Neuronal stem cell (in vitro differentiated cells): ENCODE data around the gene GDPD2.

Experiments
- DNase-seq: peaks from one replicate; pipeline ENCODE4 v3.0.0-alpha.2; 2013; ENCODE audit warnings: low spot score
- H2AFZ ChIP-seq: one replicate; pipeline ENCODE4 v1.6.1; 2013; ENCODE audit warnings: mild to moderate bottlenecking, low read length, inconsistent platforms
- H2AK5ac ChIP-seq: 2 replicates; pipeline ENCODE4 v1.6.1; 2013; ENCODE audit warnings: low read depth, mild to moderate bottlenecking, inconsistent platforms, low read length, moderate library complexity, mixed read lengths
- H2BK120ac ChIP-seq: 2 replicates; pipeline ENCODE4 v1.6.1; 2013; ENCODE audit warnings: low read depth, mild to moderate bottlenecking, inconsistent platforms, low read length, moderate library complexity, mixed read lengths
- H2BK12ac ChIP-seq: one replicate; pipeline ENCODE4 v1.6.1; 2013; ENCODE audit warnings: low read length, inconsistent platforms
- H2BK15ac ChIP-seq: 2 replicates; pipeline ENCODE4 v1.6.1; 2013; ENCODE audit warnings: mild to moderate bottlenecking, low read length, inconsistent platforms, mixed read lengths
- H2BK5ac ChIP-seq: one replicate; pipeline ENCODE4 v1.6.1; 2013; ENCODE audit warnings: inconsistent platforms, mild to moderate bottlenecking, low read length, moderate library complexity
- H3K14ac ChIP-seq: one replicate; pipeline ENCODE4 v1.6.1; 2013; ENCODE audit warnings: low read length, inconsistent platforms
- H3K18ac ChIP-seq: 2 replicates; pipeline ENCODE4 v1.6.1; 2013; ENCODE audit warnings: low read length, inconsistent platforms
- H3K23ac ChIP-seq: 2 replicates; pipeline ENCODE4 v1.6.1; 2013; ENCODE audit warnings: low read depth, mild to moderate bottlenecking, mixed read lengths, low read length, inconsistent platforms; ENCODE audit not compliant: poor library complexity
- H3K27ac ChIP-seq: replicated peaks from 3 replicates; pipeline ENCODE4 v1.5.1; 2013; ENCODE audit warnings: low read length, inconsistent platforms
- H3K27me3 ChIP-seq, 3 experiments: 2 replicates each; pipeline ENCODE4 v1.6.1; 2013; ENCODE audit warnings: low read length in 3 of 3, mild to moderate bottlenecking in 2 of 3, inconsistent platforms in 1 of 3, low read depth in 1 of 3, mixed read lengths in 1 of 3, moderate library complexity in 1 of 3; ENCODE audit not compliant: control insufficient read depth in 3 of 3, insufficient read depth in 3 of 3
- H3K36me3 ChIP-seq, 2 donors: replicated peaks in 1 of 2; 2 replicates each; pipeline ENCODE4 v1.6.1; 2013; ENCODE audit warnings: low read length in 2 of 2; ENCODE audit not compliant: control insufficient read depth in 2 of 2, insufficient read depth in 2 of 2
- H3K4ac ChIP-seq: 2 replicates; pipeline ENCODE4 v1.6.1; 2013; ENCODE audit warnings: inconsistent platforms, mild to moderate bottlenecking, low read length, moderate library complexity
- H3K4me1 ChIP-seq, 2 donors: 1 replicate in 1 of 2; 2 replicates in 1 of 2; pipeline ENCODE4 v1.6.1; 2013; ENCODE audit warnings: low read length in 2 of 2, low read depth in 1 of 2; ENCODE audit not compliant: control insufficient read depth in 2 of 2, insufficient read depth in 1 of 2
- H3K4me2 ChIP-seq: one replicate; pipeline ENCODE4 v1.6.1; 2013; ENCODE audit warnings: mild to moderate bottlenecking, low read length, inconsistent platforms; ENCODE audit not compliant: insufficient read depth, poor library complexity, severe bottlenecking
- H3K4me3 ChIP-seq, 2 donors: 2 replicates each; pipeline ENCODE4 v1.5.1; 2013; ENCODE audit warnings: low read length in 2 of 2, mild to moderate bottlenecking in 2 of 2, inconsistent platforms in 1 of 2, moderate library complexity in 1 of 2
- H3K79me1 ChIP-seq: one replicate; pipeline ENCODE4 v1.6.1; 2013; ENCODE audit warnings: low read depth, mild to moderate bottlenecking, inconsistent platforms, low read length, moderate library complexity
- H3K9ac ChIP-seq: one replicate; pipeline ENCODE4 v1.6.1; 2013; ENCODE audit warnings: mild to moderate bottlenecking, low read depth, low read length, inconsistent platforms; ENCODE audit not compliant: poor library complexity
- H3K9me3 ChIP-seq, 2 donors: replicated peaks in 1 of 2; 2 replicates each; pipeline versions ENCODE3 to v1.6.1; 2013; ENCODE audit warnings: low read length in 2 of 2, mild to moderate bottlenecking in 2 of 2, inconsistent platforms in 1 of 2, low read depth in 1 of 2, mixed read lengths in 1 of 2, moderate library complexity in 1 of 2; ENCODE audit not compliant: control insufficient read depth in 2 of 2, insufficient read depth in 1 of 2
- H4K8ac ChIP-seq: one replicate; pipeline ENCODE4 v1.6.1; 2013; ENCODE audit warnings: low read depth, mild to moderate bottlenecking, inconsistent platforms, low read length, moderate library complexity
- H4K91ac ChIP-seq: one replicate; pipeline ENCODE4 v1.6.1; 2013; ENCODE audit warnings: low read length, low read depth, mild to moderate bottlenecking, inconsistent platforms; ENCODE audit not compliant: poor library complexity
- whole genome bisulfite sequencing, 2 donors: extraction: QIAGEN DNeasy Blood & Tissue Kit; methylation state at CpG; one replicate each; pipeline ENCODE4 v1.1.7; 2013; ENCODE audit warnings: missing lambda C conversion rate in 2 of 2, mixed read lengths in 1 of 2; ENCODE audit not compliant: insufficient read length in 2 of 2, insufficient replicate concordance in 1 of 2; ENCODE audit errors: extremely low coverage in 2 of 2; 5-methylcytosine and 5-hydroxymethylcytosine counted together

Gene GDPD2

DNA sequence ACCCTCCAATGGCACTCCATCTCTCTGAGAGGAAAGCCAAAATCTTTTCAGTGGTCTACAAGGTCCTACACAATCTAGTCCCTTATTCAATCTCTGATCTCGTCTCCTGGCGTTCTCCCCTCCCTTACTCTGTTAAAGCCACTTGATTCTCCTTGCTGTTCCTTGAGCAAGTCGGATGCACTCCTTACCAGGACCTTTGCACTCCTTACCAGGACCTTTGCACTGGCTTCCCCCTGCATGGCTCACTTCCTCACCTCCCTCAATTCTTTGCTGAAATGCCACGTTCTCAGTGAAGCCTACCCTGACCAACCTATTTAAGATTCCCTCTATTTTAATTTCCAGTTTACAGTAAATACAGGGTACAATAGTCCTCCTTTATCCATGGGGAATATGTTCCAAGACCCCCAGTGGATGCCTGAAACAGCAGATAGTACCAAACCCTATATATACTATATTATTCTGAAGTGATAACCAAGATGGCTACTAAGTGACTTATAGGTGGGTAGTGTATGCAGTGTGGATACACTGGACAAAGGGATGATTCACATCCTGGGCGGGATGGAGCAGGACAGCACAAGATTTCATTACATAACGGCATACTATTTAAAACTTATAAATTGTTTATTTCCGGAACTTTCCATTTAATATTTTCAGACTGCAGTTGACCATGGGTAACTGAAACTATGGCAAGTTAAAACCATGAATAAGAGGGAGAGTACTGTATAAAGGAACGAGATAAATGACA, 15.0 kb downstream of the GDPD2 start:
- H3K23ac ChIP-seq = no peak overlapping the region
- H3K4ac ChIP-seq = no peak overlapping the region
- H3K18ac ChIP-seq = no peak overlapping the region
- H3K14ac ChIP-seq = no peak overlapping the region
- H2AK5ac ChIP-seq = no peak overlapping the region
- no peak overlapping the region for H3K4me3 ChIP-seq
- H4K91ac ChIP-seq = no peak overlapping the region
- no peak overlapping the region for H3K4me2 ChIP-seq
- H3K36me3 ChIP-seq = no peaks in the 10 kb centered on the region
- DNase-seq = no peak
- H3K27me3 ChIP-seq = no peaks in the 10 kb centered on the region
- no peak overlapping the region for H2BK5ac ChIP-seq
- no peak overlapping the region for H3K9ac ChIP-seq
- H2BK12ac ChIP-seq = no peak overlapping the region
- no peak overlapping the region for H4K8ac ChIP-seq
- no CpG with 5 or more reads among the region's 8 CpGs for WGBS, 2 donors
- H2BK120ac ChIP-seq = no peak overlapping the region
- H3K79me1 ChIP-seq = no peaks in the 10 kb centered on the region
- no peak overlapping the region for H2BK15ac ChIP-seq
- no peaks in the 10 kb centered on the region for H3K9me3 ChIP-seq
- no peak overlapping the region for H3K27ac ChIP-seq
- no peak overlapping the region for H2AFZ ChIP-seq
- H3K4me1 ChIP-seq = peaks cover 5 to 12% of the 10 kb centered on the region in 2 donors

DNA sequence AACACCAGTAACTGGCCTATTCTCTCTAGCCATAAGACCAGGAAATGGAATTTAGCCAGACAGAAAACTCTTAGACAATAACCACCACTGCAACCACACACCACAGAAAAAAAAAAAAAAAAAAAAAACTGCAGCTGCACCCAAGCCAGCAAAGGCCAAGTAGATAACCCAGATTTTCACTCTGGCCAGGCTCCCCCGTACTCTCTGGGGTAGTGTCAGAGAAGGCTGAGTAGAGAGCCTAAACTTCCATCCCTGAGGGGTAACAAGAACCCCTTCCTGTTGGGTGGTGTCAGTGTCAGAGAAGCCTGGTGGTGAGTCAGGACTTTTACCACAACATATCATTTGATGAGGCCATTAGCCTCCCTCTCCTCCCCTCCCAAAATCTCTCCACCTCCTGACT, 15.9 kb downstream of the GDPD2 start:
- H3K23ac ChIP-seq = no peak overlapping the region
- no CpG with 5 or more reads among the region's 1 CpG for WGBS, 2 donors
- H3K4me2 ChIP-seq = no peak overlapping the region
- H4K91ac ChIP-seq = no peak overlapping the region
- no peak overlapping the region for H2BK120ac ChIP-seq
- no peak overlapping the region for H2BK5ac ChIP-seq
- H3K9me3 ChIP-seq = no peaks in the 10 kb centered on the region
- H3K4me1 ChIP-seq = peaks cover 2 to 12% of the 10 kb centered on the region in 2 donors
- H2AK5ac ChIP-seq = no peak overlapping the region
- no peak for DNase-seq
- H3K27ac ChIP-seq = no peak overlapping the region
- H2BK15ac ChIP-seq = no peak overlapping the region
- no peak overlapping the region for H3K18ac ChIP-seq
- no peak overlapping the region for H2BK12ac ChIP-seq
- no peak overlapping the region for H3K4me3 ChIP-seq
- peaks cover 0 to 6% (median 0%) of the 10 kb centered on the region in 3 experiments for H3K27me3 ChIP-seq
- no peak overlapping the region for H3K4ac ChIP-seq
- H3K14ac ChIP-seq = no peak overlapping the region
- H3K36me3 ChIP-seq = no peaks in the 10 kb centered on the region
- no peak overlapping the region for H3K9ac ChIP-seq
- no peak overlapping the region for H2AFZ ChIP-seq
- no peak overlapping the region for H4K8ac ChIP-seq
- no peaks in the 10 kb centered on the region for H3K79me1 ChIP-seq

GRCh38 chrX:70442224-70442623, 19.1 kb downstream of the GDPD2 start:
- no CpG with 5 or more reads among the region's 6 CpGs for WGBS, 2 donors
- no peak for DNase-seq
- Histone ChIP-seq H3K14ac (no peak overlapping the region), H4K8ac (no peak overlapping the region), H3K4me3 (no peak overlapping the region), H3K18ac (no peak overlapping the region), H3K27ac (no peak overlapping the region), H2BK12ac (no peak overlapping the region), H3K79me1 (no peaks in the 10 kb centered on the region), H3K4ac (no peak overlapping the region), H3K27me3 (peaks cover 0 to 27% (median 12%) of the 10 kb centered on the region in 3 experiments), H2BK5ac (no peak overlapping the region), H3K23ac (no peak overlapping the region), H2BK120ac (no peak overlapping the region), H3K36me3 (no peaks in the 10 kb centered on the region), H2BK15ac (no peak overlapping the region), H3K9ac (no peak overlapping the region), H3K4me1 (peaks cover 0 to 2% of the 10 kb centered on the region in 2 donors), H3K9me3 (no peaks in the 10 kb centered on the region), H2AK5ac (no peak overlapping the region), H3K4me2 (no peak overlapping the region), H2AFZ (no peak overlapping the region), H4K91ac (no peak overlapping the region)

DNA sequence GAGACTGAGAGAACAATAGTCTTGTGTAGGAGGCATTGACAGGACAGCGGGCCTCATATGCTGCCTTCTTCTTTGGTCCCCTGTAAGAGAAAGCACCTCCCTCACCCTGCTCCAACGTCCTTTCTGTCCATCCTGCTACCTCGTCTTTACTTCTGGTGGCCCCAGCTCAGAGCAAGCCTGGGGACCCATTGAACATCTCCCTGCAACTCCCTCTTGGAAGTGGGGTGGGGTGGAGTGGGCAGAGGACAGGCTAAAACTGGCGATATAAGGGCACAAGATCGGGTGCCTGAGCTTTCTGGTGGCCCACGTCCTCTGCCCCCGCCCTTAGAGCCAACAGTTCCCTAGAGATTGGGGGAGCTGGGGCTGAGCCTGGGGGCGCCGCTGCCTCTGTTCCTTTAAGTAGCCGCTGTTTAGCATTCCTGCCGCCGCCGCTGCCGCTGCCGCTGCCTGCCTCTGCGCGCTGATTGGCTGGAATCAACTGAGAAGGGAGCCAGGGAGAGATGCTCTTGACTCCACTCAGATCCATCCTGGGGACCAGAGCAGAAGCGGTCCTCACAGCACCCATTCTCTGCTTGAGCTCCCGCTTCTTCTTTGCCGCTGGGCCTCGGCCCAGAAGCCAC, 21.3 kb downstream of the GDPD2 start, which contains the start of gene DLG3:
Gene DLG3, plus strand, starts transcription at position 510 of the 620 bp plus-strand sequence. CDS start 367 bp downstream, outside the sequence.
- Histone ChIP-seq H3K27ac (no peak within 1 kb of the TSS), H2AK5ac (no peak within 1 kb of the TSS), H2BK5ac (no peak within 1 kb of the TSS), H2BK12ac (no peak within 1 kb of the TSS), H3K79me1 (no peaks in the 10 kb centered on the region), H3K4me1 (peaks cover 0 to 2% of the 10 kb centered on the region in 2 donors), H3K14ac (peak within 1 kb of the TSS; percentile 38), H3K18ac (peak within 1 kb of the TSS; percentile 57), H3K4ac (no peak within 1 kb of the TSS), H3K9ac (no peak within 1 kb of the TSS), H2BK15ac (no peak within 1 kb of the TSS), H4K91ac (no peak within 1 kb of the TSS), H4K8ac (no peak within 1 kb of the TSS), H3K36me3 (no peaks in the 10 kb centered on the region), H2BK120ac (no peak within 1 kb of the TSS), H3K9me3 (no peaks in the 10 kb centered on the region), H2AFZ (peak within 1 kb of the TSS; percentile 88), H3K27me3 (peaks cover 0 to 35% (median 12%) of the 10 kb centered on the region in 3 experiments), H3K4me3 (peak within 1 kb of the TSS; percentile 40 to 63), H3K23ac (no peak within 1 kb of the TSS), H3K4me2 (peak within 1 kb of the TSS; percentile 62)
- no peak for DNase-seq
- WGBS, 2 donors = no CpG with 5 or more reads among the region's 21 CpGs
